ENCODE measurements around the gene TMEM123. TPM values are rescaled to one million over a fixed set of nuclear protein-coding genes. Genes with fewer than 3 reads are reported as not detected.
A peak's percentile ranks its signal among the peaks of the same experiment; 100 is the strongest.

The TMEM123 gene
- polyA plus RNA-seq, 3 donors: 68.7 to 368 (median 263) TPM

DNA sequence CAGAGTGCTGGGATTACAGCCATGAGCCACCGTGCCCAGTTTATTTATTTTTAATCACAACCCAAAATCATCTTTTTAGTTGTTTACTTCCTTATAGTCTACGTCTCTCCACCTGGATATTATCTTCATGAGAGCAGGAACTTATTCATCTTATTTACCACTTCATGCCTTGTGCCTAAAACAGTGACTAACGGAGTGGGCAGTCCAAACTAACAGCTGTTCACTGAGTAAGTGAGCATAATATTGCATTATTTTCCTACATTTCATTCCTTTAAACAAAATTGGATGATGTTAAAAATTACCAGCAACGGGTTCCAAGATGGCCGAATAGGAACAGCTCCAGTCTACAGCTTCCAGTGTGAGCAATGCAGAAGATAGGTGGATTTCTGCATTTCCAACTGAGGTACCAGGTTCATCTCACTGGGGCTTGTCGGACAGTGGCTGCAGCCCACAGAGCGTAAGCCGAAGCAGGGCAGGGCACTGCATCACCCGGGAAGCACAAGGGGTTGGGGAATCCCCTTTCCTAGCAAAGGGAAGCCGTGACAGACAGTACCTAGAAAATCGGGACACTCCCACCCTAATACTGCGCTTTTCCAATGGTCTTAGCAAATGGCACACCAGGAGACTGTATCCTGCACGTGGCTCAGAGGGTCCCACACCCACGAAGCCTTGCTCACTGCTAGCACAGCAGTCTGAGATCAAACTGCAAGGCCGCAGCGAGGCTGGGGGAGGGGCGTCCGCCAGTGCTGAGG, 14.1 kb downstream of the TMEM123 start:
- no peak for DNase-seq
- Histone ChIP-seq H4K20me1 (ENCODE audit: insufficient read depth, low read length) (peaks cover 63% of the 10 kb centered on the region), H2AFZ (ENCODE audit: insufficient read depth, low read depth, low read length, poor library complexity, severe bottlenecking) (no peak overlapping the region), H3K27ac (ENCODE audit: low read depth in 1 of 2, low read length in 2 of 2) (no peak overlapping the region), H3K9ac (ENCODE audit: insufficient read depth, low read length, poor library complexity, severe bottlenecking) (no peak overlapping the region), H3K4me2 (replicated peaks; ENCODE audit: extremely low read depth, low read length, poor library complexity, severe bottlenecking) (no peak overlapping the region), H3K9me3 (replicated peaks in 1 of 2; ENCODE audit: control insufficient read depth in 1 of 2, insufficient read depth in 1 of 2, low read length in 2 of 2) (no peaks in the 10 kb centered on the region), H3K27me3 (ENCODE audit: control insufficient read depth in 2 of 2, insufficient read depth in 2 of 2, low read length in 2 of 2) (no peaks in the 10 kb centered on the region), H3K79me2 (ENCODE audit: insufficient read depth, low read length) (peaks cover 75% of the 10 kb centered on the region), H3K4me3 (replicated peaks in 1 of 3; ENCODE audit: low read depth in 2 of 3, low read length in 3 of 3) (no peak overlapping the region), H3K4me1 (ENCODE audit: control insufficient read depth in 1 of 2, insufficient read depth in 2 of 2, low read length in 2 of 2) (peaks cover 7 to 10% of the 10 kb centered on the region in 2 donors), H3K36me3 (replicated peaks in 1 of 2; ENCODE audit: control insufficient read depth in 1 of 2, insufficient read depth in 2 of 2, low read length in 2 of 2) (peaks cover 0 to 26% of the 10 kb centered on the region in 2 donors)
- Mint-ChIP-seq H3K36me3 (peaks cover 36 to 45% of the 10 kb centered on the region in 2 donors), H3K4me1 (peaks cover 40% of the 10 kb centered on the region), H3K9me3 (peaks cover 0 to 6% (median 2%) of the 10 kb centered on the region in 7 donors), H3K27ac (peak overlapping the region in 1 of 7 donors; percentile 53), H3K27me3 (ENCODE audit: low read depth in 3 of 3) (no peaks in the 10 kb centered on the region), H3K4me3 (no peak overlapping the region)
- WGBS (ENCODE audit: insufficient coverage): 97% methylated on average over 10 of the region's 18 CpGs
- intact Hi-C loops (cut with micrococcal nuclease): no loop called here
- TF ChIP-seq, protein P1, sequence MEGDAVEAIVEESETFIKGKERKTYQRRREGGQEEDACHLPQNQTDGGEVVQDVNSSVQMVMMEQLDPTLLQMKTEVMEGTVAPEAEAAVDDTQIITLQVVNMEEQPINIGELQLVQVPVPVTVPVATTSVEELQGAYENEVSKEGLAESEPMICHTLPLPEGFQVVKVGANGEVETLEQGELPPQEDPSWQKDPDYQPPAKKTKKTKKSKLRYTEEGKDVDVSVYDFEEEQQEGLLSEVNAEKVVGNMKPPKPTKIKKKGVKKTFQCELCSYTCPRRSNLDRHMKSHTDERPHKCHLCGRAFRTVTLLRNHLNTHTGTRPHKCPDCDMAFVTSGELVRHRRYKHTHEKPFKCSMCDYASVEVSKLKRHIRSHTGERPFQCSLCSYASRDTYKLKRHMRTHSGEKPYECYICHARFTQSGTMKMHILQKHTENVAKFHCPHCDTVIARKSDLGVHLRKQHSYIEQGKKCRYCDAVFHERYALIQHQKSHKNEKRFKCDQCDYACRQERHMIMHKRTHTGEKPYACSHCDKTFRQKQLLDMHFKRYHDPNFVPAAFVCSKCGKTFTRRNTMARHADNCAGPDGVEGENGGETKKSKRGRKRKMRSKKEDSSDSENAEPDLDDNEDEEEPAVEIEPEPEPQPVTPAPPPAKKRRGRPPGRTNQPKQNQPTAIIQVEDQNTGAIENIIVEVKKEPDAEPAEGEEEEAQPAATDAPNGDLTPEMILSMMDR (IDR thresholded peaks at IDR 0.05): no peak

- Histone ChIP-seq H3K27me3 (ENCODE audit: control insufficient read depth in 2 of 2, insufficient read depth in 2 of 2, low read length in 2 of 2) (no peaks in the 10 kb centered on the region), H3K9me3 (replicated peaks in 1 of 2; ENCODE audit: control insufficient read depth in 1 of 2, insufficient read depth in 1 of 2, low read length in 2 of 2) (peaks cover 0 to 5% of the 10 kb centered on the region in 2 donors), H2AFZ (ENCODE audit: insufficient read depth, low read depth, low read length, poor library complexity, severe bottlenecking) (no peak overlapping the region), H3K27ac (ENCODE audit: low read depth in 1 of 2, low read length in 2 of 2) (no peak overlapping the region), H4K20me1 (ENCODE audit: insufficient read depth, low read length) (peaks cover 61% of the 10 kb centered on the region), H3K36me3 (replicated peaks in 1 of 2; ENCODE audit: control insufficient read depth in 1 of 2, insufficient read depth in 2 of 2, low read length in 2 of 2) (peaks cover 0 to 32% of the 10 kb centered on the region in 2 donors), H3K9ac (ENCODE audit: insufficient read depth, low read length, poor library complexity, severe bottlenecking) (no peak overlapping the region), H3K79me2 (ENCODE audit: insufficient read depth, low read length) (peaks cover 76% of the 10 kb centered on the region), H3K4me3 (replicated peaks in 1 of 3; ENCODE audit: low read depth in 2 of 3, low read length in 3 of 3) (no peak overlapping the region), H3K4me1 (ENCODE audit: control insufficient read depth in 1 of 2, insufficient read depth in 2 of 2, low read length in 2 of 2) (peaks cover 7 to 10% of the 10 kb centered on the region in 2 donors), H3K4me2 (replicated peaks; ENCODE audit: extremely low read depth, low read length, poor library complexity, severe bottlenecking) (no peak overlapping the region)
- peaks cover 0 to 2% (median 0%) of the 10 kb centered on the region in 3 donors for H3K27me3 Mint-ChIP-seq (ENCODE audit: low read depth in 3 of 3)
- no peak for DNase-seq
- peaks cover 42 to 52% of the 10 kb centered on the region in 2 donors for H3K36me3 Mint-ChIP-seq
- intact Hi-C loops (cut with micrococcal nuclease): no loop called here
- WGBS (ENCODE audit: insufficient coverage): no CpG with 5 or more reads among the region's 2 CpGs
- H3K27ac Mint-ChIP-seq: no peak overlapping the region
- TF ChIP-seq, protein P1 (IDR thresholded peaks at IDR 0.05): no peak
- peaks cover 2 to 13% (median 6%) of the 10 kb centered on the region in 7 donors for H3K9me3 Mint-ChIP-seq
- no peak overlapping the region for H3K4me3 Mint-ChIP-seq
- peaks cover 33% of the 10 kb centered on the region for H3K4me1 Mint-ChIP-seq
Measured at GRCh38 chr11:102437727-102438126, 14.8 kb downstream of the TMEM123 start.

Data from CD14-positive monocyte (primary cell).